HG02938 (cell line): ENCODE data around the gene DOLPP1.
A peak's percentile ranks its signal among the peaks of the same experiment; 100 is the strongest.

ENCODE experiments used
- ATAC-seq: cut with Tn5 transposase; IDR thresholded peaks from one replicate; pipeline ENCODE4 v1.9.1; 2021; ENCODE audit warnings: mild to moderate bottlenecking, moderate library complexity; ENCODE audit not compliant: unreplicated experiment

DOLPP1 gene

GRCh38 chr9:129063061-129063460 lies 17.9 kb upstream of the DOLPP1 start:
- no peak for ATAC-seq

- no peak for ATAC-seq
Observed at GRCh38 chr9:129064499-129064908, 16.4 kb upstream of the DOLPP1 start.

GRCh38 chr9:129068110-129068509 lies 12.8 kb upstream of the DOLPP1 start:
- ATAC-seq, result no peak

GRCh38 chr9:129068990-129069861 lies 11.7 kb upstream of the DOLPP1 start:
- ATAC-seq, result peak; percentile 50

- no peak for ATAC-seq
Observed at GRCh38 chr9:129069862-129070641, 10.9 kb upstream of the DOLPP1 start.

- no peak for ATAC-seq
Observed at GRCh38 chr9:129070696-129071525, 10.0 kb upstream of the DOLPP1 start.

GRCh38 chr9:129071526-129072126 lies 9.3 kb upstream of the DOLPP1 start:
- ATAC-seq, result no peak

GRCh38 chr9:129072171-129072570 lies 8.7 kb upstream of the DOLPP1 start:
- no peak for ATAC-seq

- no peak for ATAC-seq
Observed at GRCh38 chr9:129073404-129073803, 7.5 kb upstream of the DOLPP1 start.

GRCh38 chr9:129074106-129074505 lies 6.8 kb upstream of the DOLPP1 start:
- ATAC-seq, result no peak

GRCh38 chr9:129075996-129076639 lies 4.8 kb upstream of the DOLPP1 start:
- ATAC-seq, result no peak

GRCh38 chr9:129076640-129077037 lies 4.3 kb upstream of the DOLPP1 start:
- no peak for ATAC-seq

GRCh38 chr9:129077236-129077635 lies 3.7 kb upstream of the DOLPP1 start:
- no peak for ATAC-seq

GRCh38 chr9:129078691-129079503 lies 2.0 kb upstream of the DOLPP1 start:
- no peak for ATAC-seq

GRCh38 chr9:129079829-129080228 lies 1.1 kb upstream of the DOLPP1 start:
- ATAC-seq, result no peak

- no peak for ATAC-seq
Observed at GRCh38 chr9:129080298-129080600, 662 bp upstream of the DOLPP1 start.

GRCh38 chr9:129081388-129081904 lies 535 bp downstream of the DOLPP1 start:
- no peak for ATAC-seq

GRCh38 chr9:129084087-129084486 lies 3.2 kb downstream of the DOLPP1 start:
- no peak for ATAC-seq

GRCh38 chr9:129089246-129089645 lies 8.3 kb downstream of the DOLPP1 start:
- no peak for ATAC-seq
